Stimulated activated CD8-positive, alpha-beta memory T cell treated with anti-CD3 and anti-CD28 coated beads, Interleukin-7, amount 100 ng/mL, for 1 hour (primary cell): ENCODE data around the gene NRG3.
"Not testable (repeated sequence)": the region's sequence is repeated elsewhere in the genome, so short reads cannot be mapped to it uniquely, and the experiment has no call there.

Experiments
- DNase-seq, 2 donors: peaks; one replicate each; pipeline ENCODE4 v3.0.0-alpha.2; 2020; ENCODE audit warnings: low read depth in 2 of 2

Gene NRG3

DNA sequence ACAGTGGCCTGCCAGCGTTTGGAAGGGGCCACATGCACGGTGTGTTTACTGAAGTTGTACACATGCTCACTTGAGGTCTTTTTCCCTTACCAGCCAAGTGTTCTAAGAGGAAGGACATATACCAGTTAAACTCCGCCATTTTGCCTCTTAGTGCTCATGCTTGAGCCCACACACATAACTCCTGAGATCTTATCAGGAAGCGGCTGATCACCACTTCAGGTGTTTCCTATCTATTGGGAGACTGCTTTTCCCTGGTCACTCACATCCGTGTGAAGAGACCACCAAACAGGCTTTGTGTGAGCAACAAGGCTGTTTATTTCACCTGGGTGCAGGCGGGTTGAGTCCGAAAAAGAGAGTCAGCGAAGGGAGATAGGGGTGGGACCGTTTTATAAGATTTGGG is 802.9 kb downstream of the NRG3 start:
- not testable (repeated sequence) for DNase-seq

DNA sequence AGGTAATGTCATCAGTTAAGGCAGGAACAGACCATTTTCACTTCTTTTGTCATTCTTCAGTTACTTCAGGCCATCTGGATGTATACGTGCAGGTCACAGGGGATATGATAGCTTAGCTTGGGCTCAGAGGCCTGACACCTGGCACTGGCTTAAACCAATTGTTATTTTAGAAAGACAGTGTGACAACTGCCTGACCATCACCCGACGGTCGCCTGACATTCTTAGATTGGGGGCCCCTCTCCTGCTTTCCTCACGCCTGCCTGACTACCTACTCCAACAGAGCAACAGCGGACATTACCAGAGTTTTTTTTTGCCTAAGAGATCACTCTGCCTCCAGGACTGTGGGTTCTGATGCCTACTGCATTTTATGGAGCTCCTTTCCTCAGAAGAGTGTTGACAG is 803.5 kb downstream of the NRG3 start:
- DNase-seq, result not testable (repeated sequence)

DNA sequence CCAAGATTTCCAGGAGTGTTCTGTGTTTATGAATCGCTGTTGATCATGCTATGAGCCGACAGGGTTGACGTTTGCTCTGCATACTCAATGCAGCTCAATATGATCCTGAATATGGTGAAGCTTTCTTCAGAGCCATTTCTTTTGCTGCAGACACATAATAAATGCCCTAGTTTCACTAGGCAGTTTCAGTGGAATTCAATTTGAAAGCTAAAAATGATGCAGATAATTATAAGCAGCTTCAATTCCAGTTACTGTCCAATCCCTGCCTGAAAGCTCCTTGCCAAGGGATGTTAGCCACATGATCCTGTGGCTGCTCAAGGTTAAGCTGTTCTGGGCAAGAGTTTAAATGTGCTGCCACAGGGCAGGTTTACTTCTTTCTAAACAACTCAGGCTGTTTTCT is 805.6 kb downstream of the NRG3 start:
- no peak for DNase-seq

DNA sequence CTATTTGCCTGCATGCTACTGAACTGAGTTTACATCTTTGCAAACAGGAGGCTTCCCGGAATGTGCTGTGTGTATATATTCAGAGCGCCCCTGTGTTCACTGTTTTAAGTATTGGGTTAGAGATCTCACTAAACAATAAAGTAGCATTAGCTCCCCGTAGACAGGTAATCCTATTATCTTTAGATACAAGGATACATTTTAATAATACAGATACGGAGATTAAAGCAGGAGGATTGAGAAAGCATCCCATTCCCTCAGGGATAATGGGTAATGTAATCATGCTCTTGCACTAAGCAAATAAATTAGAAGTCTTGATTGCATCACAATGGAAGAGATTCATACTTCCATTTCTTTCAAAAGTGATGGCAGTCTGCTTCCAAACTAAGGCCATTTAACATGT is 809.0 kb downstream of the NRG3 start:
- DNase-seq, result no peak

DNA sequence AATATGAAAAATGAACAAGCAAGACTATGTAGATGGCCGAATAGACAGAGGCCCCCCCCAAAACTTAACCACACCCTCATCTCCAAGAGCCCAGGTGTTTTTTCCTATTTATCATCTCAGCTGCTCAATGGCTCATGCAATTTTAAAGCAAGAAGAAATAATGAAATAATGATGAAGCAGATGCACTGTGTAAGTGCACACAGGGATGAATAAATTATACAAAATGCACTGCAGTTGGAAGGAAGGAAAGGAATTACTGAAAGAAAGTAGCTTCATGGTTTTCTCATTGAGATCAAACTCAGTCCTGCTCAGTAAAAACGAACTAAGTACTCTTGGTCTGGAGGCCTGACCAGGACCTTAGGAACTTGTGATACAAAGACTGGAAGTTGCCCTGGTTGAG is 810.1 kb downstream of the NRG3 start:
- no peak for DNase-seq

DNA sequence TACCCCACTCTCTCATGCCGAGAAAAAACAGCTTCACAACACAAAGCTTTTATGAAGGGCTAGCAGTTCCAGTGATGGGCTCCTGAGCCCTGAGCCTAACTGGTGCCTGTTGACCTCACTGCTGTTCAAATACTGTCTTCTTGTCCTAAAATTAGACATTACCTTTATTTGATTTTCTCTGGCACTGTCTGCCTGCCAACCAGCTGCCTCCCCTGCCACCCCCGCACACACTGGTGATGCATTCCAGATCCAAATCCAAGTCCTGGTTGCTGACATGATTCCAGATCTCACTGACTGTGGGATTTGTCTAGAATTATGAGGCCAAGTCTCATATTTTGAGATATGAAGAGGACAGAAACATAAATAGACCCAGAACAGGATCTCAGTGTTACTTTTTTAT is 816.2 kb downstream of the NRG3 start:
- no peak for DNase-seq

DNA sequence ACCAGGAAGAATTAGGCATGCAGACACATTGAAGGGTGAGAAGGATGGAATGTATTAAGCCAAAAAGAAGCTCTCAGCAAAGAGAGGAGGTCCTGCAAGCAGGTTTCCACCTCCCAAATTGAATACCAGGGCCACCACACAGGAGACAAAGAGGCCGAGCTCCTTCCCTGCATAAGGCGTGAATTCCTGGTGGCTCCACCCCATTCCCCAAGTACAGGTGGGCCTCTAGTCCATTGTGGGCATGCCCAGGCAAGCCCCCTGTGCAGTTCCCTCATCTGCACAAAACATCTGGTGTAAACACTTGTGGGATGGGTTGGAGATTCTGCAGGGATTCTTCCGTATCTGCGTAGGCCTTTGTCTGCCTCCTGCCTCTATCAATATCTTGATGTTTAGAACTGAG is 817.5 kb downstream of the NRG3 start:
- DNase-seq, result no peak

DNA sequence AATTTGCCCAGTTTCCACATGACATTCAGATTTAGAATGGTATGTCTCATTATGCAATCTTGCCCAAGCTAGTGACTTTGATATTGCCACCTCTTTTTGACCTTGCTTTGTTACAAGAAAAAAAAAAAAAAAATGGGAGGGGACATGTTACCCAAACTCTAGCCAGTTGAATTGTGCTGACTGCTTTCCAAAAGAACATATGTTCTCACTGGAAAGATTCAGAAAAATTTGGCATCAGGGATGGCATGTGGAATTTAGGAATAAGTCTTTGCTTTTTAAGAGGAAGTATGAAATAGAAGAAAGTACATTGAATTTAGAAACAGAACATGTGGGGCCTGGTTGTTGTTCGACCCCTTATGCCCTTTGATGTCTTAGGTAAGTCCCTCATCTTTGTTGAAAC is 846.8 kb downstream of the NRG3 start:
- no peak for DNase-seq

DNA sequence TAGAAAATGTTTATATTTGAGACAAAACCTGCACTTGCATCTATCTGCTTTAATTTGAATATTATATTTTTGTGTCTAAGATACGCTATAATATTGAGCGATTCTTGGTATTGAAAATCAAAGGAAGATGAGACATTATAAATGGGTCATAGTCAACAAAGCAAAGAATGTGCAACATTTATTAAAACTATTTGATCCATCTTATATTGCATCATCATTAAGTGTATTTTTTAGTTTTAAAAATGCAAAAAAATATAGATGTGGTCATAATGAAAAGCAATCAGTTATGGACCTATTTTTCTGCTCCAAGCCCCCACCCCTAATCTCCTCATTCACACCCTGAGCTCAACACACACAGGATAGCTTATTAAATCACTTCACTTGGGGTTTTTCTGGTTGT is 847.3 kb downstream of the NRG3 start:
- no peak for DNase-seq

DNA sequence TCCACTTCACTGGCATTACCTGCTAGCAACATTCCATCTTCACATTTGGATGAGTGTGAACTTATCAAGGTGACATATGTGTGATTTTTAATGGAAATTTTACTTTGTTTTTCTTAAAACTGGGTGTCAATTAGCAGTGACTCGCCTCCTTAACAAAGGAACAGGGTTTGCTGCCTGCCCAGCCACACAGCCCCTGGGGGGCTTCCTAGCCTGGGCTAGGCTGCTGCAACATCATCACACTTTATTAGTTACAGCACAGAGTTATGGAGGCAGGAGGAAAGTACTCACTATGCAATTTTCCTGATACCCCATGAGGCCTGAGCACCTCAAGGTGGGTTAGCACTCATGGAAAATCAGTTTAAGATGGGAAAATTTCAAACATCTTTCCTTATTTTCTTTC is 861.3 kb downstream of the NRG3 start:
- DNase-seq, result no peak

DNA sequence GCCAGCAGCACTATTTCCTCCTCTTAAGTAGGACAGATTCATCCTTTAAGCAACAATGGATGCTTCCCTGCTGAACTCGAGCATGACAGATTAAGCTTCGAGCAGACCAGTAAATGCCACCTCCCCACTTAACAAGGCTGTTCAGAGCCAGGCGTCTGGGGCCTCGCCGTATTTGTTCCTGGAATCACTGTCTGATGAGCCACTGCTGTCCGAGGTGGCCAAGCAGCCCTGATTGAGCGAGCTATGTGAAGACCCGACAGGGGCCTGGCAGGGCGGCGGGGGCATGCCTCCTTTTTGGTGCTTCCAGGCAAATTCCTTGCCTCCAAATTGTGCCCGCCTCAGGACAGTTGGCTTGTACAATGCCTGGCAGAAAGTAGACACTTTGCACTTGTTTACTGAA is 862.6 kb downstream of the NRG3 start:
- DNase-seq, result no peak

DNA sequence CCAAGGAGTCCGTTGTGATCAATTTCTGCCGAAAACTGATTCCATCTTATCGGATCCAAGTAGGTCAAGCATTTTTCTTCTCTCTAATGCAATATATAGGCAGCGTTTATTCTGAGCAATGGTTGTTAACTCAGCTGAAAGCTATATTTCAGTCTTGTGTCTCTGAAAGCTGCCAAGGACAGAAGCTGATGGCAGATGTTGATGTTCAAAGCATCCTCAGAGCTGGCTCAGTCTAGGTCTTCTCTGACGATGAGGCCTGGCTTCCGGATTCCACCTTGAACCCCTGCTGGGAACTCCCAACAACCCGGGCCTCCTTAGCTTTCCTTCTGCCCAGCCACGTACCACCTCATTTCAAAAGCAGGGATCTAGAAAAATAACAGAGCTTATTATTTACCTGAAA is 863.6 kb downstream of the NRG3 start:
- no peak for DNase-seq

DNA sequence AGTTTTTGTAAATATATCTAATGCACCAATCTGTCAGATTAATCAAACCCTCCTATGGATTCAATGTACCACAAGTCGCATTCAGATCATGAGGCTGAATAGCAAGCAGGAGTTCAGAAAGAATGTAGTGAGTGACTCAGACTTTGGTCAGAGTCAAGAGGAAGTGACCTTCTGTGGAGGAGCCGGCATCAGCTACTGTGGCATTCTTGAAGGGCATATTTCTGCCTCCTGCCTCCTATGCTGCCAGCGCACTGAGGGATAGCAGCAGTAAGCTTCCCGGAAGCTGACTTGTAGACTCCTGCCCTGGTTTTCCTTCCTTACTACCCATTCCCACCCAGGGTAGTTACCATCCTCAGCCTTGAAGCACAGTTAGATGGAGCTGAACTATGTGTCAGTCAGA is 867.5 kb downstream of the NRG3 start:
- no peak for DNase-seq

DNA sequence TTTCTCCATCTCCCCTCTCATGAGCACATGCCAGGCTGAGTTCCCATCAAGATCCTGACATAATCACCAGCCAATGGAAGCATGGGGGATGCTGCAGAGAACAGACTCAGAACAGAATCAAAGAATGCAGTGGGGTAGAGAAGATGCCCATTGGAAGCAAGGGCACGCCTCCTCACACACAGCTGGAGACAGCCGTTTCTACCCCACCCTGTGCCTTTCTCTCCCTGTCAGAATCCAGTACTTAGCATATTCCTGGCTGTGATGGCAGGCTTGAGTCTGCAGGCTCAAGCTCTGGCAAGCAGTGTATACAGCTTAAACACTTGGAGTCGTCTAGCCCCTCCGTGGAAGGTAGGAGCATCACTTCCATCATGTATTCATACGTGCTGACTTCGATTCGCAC is 867.9 kb downstream of the NRG3 start:
- no peak for DNase-seq

DNA sequence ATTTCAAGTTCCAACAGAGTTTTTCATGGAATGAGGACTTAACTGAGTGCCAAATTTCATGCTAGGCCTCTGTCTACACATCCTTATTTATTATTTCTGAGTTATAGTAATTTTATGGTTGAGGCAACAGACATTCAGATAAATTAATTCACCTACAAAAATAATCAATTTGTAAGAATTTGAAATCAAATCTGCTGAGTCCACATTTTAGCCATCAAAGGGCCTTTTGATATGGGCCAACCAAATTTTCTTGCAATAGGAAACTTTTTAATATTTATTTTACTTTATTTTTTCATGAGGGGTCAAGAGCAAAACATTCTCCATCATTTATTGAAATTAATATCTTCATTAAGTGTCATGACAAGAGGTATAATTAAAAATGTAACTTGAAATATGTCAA is 875.5 kb downstream of the NRG3 start:
- DNase-seq, result no peak

DNA sequence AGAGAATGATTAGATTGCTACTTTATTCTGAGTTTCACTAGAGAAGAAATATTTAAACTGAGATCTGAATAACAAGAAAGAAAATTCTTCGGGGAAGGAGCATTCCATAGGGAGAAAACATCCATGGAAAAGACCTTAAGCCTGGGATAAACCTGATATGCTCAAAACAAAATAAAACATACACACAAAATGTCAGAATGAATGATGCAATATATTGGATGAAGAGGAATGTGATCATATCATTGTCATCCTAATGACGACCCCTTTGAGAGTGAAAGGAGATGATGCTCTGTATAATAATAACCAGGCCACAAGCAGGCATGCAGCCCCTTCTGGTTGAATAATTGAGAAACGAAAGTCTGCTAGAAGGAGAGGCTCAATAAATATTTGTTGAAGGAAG is 882.4 kb downstream of the NRG3 start:
- DNase-seq, result no peak

DNA sequence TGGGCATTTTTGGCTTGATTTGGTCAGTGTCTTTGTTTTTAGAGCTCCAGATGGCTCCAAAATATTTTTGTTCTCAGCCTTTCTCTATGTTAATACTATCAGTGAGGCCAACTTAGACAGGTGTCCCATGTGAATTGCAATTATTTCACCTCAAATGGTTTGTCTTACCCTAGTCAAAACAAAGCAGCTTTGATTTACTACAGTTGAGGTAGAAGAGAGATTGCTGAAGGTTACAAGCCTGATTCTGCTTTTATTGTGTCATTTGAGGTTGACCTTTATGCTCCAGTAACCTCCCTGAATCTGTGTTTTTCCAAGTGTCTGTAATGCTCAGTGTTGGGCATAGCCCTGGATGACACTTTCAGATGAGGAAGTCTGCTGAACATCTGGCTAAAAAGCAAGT is 882.9 kb downstream of the NRG3 start:
- no peak for DNase-seq

DNA sequence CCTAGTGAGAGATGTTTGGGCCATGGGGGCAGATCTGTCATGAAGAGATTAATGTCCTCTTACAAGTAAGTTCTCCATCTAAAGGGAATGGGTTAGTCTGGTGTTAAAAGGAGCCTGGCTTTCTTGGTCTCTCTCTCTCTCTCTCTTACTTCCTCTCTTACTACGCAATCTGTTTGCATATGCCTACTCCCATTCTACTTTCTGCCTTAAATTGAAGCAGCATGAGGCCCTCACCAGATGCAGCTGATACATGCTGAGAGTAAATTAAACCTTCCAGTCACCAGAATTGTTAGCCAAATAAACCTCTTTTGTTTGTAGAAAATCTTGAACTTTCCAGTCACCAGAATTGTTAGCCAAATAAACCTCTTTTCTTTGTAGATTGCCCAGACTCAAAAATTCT is 884.1 kb downstream of the NRG3 start:
- no peak for DNase-seq

DNA sequence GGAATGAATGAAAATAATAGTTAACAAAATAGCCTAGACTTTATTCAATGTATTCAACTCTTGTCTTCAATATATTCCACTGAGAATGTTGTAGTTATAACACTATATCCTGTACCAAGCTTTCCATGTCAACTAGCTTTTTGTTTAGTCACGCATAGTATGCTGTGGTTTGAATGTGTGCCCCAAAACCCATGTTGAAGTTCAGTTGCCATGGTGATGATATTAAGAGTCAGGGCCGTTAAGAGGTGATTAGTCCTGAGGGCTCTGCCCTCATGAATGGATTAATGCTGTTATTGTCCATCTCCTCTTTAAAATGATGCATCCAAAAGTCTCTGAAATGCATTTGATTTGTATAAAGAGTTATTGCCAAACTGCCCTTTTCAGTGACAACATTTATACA is 887.6 kb downstream of the NRG3 start:
- DNase-seq, result no peak

DNA sequence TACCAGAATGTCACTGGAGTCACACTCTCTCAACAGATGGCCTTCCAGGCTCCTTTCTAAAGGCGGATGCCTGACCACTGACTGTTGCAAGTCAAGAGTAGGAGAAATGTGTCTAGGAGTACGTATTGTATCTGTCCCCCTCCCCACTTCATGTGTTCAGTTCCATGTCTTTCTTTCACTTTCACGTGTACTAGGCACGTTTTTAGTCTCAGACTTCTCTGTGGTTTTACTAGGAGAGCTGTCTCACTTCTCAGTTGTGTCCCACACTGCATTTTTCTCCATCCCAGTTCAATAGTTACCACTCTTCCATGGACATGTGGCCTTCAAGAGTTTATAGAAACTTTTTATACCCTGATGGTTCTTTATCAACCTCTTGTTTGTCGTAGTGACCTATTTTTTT is 893.0 kb downstream of the NRG3 start:
- DNase-seq, result no peak

DNA sequence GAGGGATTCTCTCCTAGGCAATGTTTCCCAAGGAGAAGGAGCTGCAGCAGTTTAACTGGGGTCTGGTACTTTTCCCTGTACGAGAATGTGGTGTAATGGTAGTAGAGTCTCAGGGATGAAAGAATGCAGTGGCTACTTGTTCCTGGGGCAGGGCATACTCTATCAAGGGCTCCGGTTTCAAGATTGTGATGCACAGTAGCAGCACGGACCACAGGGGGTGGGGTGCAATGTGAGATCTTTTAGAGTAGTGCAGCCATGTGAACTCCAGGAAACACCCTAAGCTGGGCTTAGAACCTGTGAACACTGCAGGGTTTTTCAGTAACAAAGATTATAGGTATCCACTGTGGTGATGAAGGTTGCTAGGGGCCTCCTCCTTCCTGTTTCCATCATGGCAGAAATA is 903.9 kb downstream of the NRG3 start:
- no peak for DNase-seq

DNA sequence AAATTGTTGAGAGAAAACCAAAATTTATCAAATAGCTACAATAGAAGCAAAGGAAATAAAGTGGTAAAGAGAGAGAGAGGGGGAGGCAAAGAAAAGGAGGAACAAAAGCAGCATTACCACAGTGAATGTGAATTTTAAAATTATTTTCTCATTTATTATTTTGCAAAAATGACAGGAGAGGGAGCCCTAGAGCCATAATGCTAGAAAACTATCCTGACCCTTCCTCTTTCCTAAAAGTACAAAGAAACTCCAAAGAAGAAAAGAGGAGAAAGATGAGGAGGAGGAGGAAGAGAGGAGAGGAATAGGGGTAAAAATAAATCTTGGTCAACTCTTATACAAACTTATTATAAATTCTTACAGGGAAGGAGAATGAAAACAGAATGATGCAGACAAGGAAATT is 921.5 kb downstream of the NRG3 start:
- no peak for DNase-seq

DNA sequence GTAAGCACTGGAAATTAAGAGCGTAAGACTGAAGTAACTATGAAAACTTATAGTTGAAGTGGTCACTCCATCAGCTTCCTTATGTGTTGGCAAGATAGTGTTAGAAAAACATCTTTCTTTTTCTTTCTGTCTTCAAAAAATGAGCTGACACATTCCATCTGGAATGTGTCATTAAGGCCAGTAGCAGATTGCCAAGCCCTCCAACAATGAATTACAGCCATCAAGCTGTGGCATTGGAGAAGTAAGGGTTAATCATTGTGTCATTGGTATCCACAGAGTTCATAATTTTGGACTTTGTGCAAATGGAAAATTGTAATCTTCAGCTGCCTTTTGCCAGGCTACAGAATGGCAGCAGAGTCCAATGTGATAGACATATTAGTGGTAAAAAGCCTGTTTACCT is 926.3 kb downstream of the NRG3 start:
- no peak for DNase-seq

DNA sequence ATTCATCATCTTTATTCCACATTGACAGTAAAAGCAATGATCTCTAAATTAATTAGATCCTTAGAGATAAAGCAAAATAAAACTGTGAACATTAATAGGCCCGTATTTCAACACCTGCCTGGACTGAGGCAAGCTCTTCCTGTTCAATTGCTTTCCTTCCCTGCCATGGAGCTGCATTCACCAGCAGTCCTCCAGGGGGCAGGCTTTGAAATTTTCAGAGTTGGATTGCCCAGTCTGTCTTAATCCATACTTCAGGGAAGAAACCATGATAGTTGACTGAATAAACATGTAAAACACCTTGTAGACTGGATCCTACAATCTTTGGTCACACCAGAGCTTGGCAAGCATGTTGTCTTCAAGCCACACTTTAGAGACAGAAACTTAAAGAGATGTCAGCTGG is 936.6 kb downstream of the NRG3 start:
- no peak for DNase-seq

DNA sequence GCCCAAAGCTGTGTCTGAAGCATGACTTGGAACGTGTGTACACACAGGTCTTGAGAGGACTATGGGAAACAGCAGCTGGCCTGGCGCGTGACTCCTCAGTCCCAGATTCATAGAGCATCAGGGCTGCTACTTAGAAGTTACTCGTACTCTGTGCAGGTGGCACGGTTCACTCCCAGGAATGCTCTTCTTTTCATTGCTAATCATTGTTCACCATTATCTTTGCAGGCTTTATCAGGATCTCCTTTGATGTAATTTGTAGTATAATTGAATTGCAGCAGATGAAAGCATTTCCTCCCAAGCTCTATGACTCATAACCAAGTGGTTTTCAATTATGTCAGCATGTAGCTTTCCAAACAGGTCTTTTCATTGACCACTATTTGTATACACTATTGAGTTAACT is 938.9 kb downstream of the NRG3 start:
- no peak for DNase-seq
